ENCODE results near the gene IRF4. TPM values are rescaled to one million over a fixed set of nuclear protein-coding genes. Genes with fewer than 3 reads are reported as not detected.
"Not testable (repeated sequence)": the region's sequence is repeated elsewhere in the genome, so short reads cannot be mapped to it uniquely, and the experiment has no call there.

The IRF4 gene
- total RNA-seq, 4 donors from 2014 or later, result 0.26 to 0.56 (median 0.31) TPM; not detected in 1

GRCh38 chr6:422433-423054 is 31.0 kb downstream of the IRF4 start:
- TF ChIP-seq POLR2A (IDR thresholded peaks at IDR 0.05) (no peak), CTCF (IDR thresholded peaks at IDR 0.05 in 4 of 5, conservative IDR thresholded peaks at IDR 0.05 in 1 of 5) (no peak)
- Histone ChIP-seq H3K27me3 (no peaks in the 10 kb centered on the region), H3K36me3 (no peaks in the 10 kb centered on the region), H3K4me3 (no peak overlapping the region), H3K4me1 (no peaks in the 10 kb centered on the region), H3K27ac (no peak overlapping the region), H3K9me3 (no peaks in the 10 kb centered on the region)
- intact Hi-C loops (cut with DNase I; ENCODE audit: low total_unique reads), result no loop called here
- no peak for DNase-seq
- in situ Hi-C loops (cut with MboI; ENCODE audit: low sequenced_read_pairs in 4 of 4), result no loop called here
- no peak for ATAC-seq

- Histone ChIP-seq H3K27ac (no peak overlapping the region), H3K27me3 (no peaks in the 10 kb centered on the region), H3K36me3 (no peaks in the 10 kb centered on the region), H3K9me3 (no peaks in the 10 kb centered on the region), H3K4me1 (no peaks in the 10 kb centered on the region), H3K4me3 (no peak overlapping the region)
- in situ Hi-C loops (cut with MboI; ENCODE audit: low sequenced_read_pairs in 4 of 4), result no loop called here
- DNase-seq, result no peak
- no peak for ATAC-seq
- TF ChIP-seq POLR2A (IDR thresholded peaks at IDR 0.05) (no peak), CTCF (IDR thresholded peaks at IDR 0.05 in 4 of 5, conservative IDR thresholded peaks at IDR 0.05 in 1 of 5) (no peak)
- intact Hi-C loops (cut with DNase I; ENCODE audit: low total_unique reads), result no loop called here
Observed at GRCh38 chr6:423055-423798, 31.7 kb downstream of the IRF4 start.

- DNase-seq, result no peak
Observed at GRCh38 chr6:423799-424345, 32.3 kb downstream of the IRF4 start.

GRCh38 chr6:424741-425417 is 33.3 kb downstream of the IRF4 start:
- Histone ChIP-seq H3K4me1 (no peaks in the 10 kb centered on the region), H3K27me3 (no peaks in the 10 kb centered on the region), H3K27ac (no peak overlapping the region), H3K4me3 (no peak overlapping the region), H3K36me3 (no peaks in the 10 kb centered on the region), H3K9me3 (no peaks in the 10 kb centered on the region)
- ATAC-seq, result no peak
- DNase-seq, result no peak
- TF ChIP-seq POLR2A (IDR thresholded peaks at IDR 0.05), result no peak
- TF ChIP-seq CTCF (IDR thresholded peaks at IDR 0.05 in 4 of 5, conservative IDR thresholded peaks at IDR 0.05 in 1 of 5), result no peak
- in situ Hi-C loops (cut with MboI; ENCODE audit: low sequenced_read_pairs in 4 of 4), result no loop called here
- intact Hi-C loops (cut with DNase I; ENCODE audit: low total_unique reads), result no loop called here

More at GRCh38 chr6:423799-424345, 32.3 kb downstream of the IRF4 start:
- in situ Hi-C loops (cut with MboI; ENCODE audit: low sequenced_read_pairs in 4 of 4) (no loop called here), intact Hi-C loops (cut with DNase I; ENCODE audit: low total_unique reads) (no loop called here)
- H3K27ac ChIP-seq, result no peak overlapping the region
- no peak overlapping the region for H3K4me3 ChIP-seq
- H3K36me3 ChIP-seq, result no peaks in the 10 kb centered on the region
- ATAC-seq, result no peak
- H3K27me3 ChIP-seq, result no peaks in the 10 kb centered on the region
- no peaks in the 10 kb centered on the region for H3K9me3 ChIP-seq
- H3K4me1 ChIP-seq, result no peaks in the 10 kb centered on the region
- TF ChIP-seq POLR2A (IDR thresholded peaks at IDR 0.05) (no peak), CTCF (IDR thresholded peaks at IDR 0.05 in 4 of 5, conservative IDR thresholded peaks at IDR 0.05 in 1 of 5) (no peak)

- in situ Hi-C loops (cut with MboI; ENCODE audit: low sequenced_read_pairs in 4 of 4); intact Hi-C loops (cut with DNase I; ENCODE audit: low total_unique reads); H3K27ac ChIP-seq; H3K4me3 ChIP-seq; DNase-seq; H3K4me1 ChIP-seq; H3K9me3 ChIP-seq; H3K36me3 ChIP-seq; H3K27me3 ChIP-seq; ATAC-seq: not testable (repeated sequence)
Observed at GRCh38 chr6:425418-425788, 33.9 kb downstream of the IRF4 start.

GRCh38 chr6:426198-426738 is 34.7 kb downstream of the IRF4 start:
- ATAC-seq; intact Hi-C loops (cut with DNase I; ENCODE audit: low total_unique reads); H3K9me3 ChIP-seq; H3K4me1 ChIP-seq; H3K4me3 ChIP-seq; H3K27me3 ChIP-seq; H3K27ac ChIP-seq; in situ Hi-C loops (cut with MboI; ENCODE audit: low sequenced_read_pairs in 4 of 4); H3K36me3 ChIP-seq; DNase-seq: not testable (repeated sequence)

Measured in gastrocnemius medialis (tissue), 4 donors.